ENCODE data around the gene TMEM190.

GRCh38 chr19:55402509-55402908 lies 25.9 kb downstream of the TMEM190 start:
- no peak for TF ChIP-seq POLR2A (IDR thresholded peaks at IDR 0.05)
- TF ChIP-seq CTCF (IDR thresholded peaks at IDR 0.05): no peak
- TF ChIP-seq EP300 (IDR thresholded peaks at IDR 0.05): no peak
- no peak for TF ChIP-seq POLR2AphosphoS5 (IDR thresholded peaks at IDR 0.05)

All from gastroesophageal sphincter (tissue), 3 donors.